Tibial nerve (tissue), 4 donors: Measurements from ENCODE around the gene SLC38A1. TPM values are rescaled to one million over a fixed set of nuclear protein-coding genes. Genes with fewer than 3 reads are reported as not detected.

ENCODE experiments used
- DNase-seq, 2 donors: peaks; one replicate each; pipeline ENCODE4 v3.0.0-alpha.2; 2019; ENCODE audit warnings: low spot score in 2 of 2
- H3K27ac ChIP-seq, 4 donors: fragments of 200-600 bp; sonication (generic) in 3 of 4; one replicate each; pipeline ENCODE4 v1.5.1; 2017 to 2019; ENCODE audit warnings: mild to moderate bottlenecking in 1 of 4
- H3K27me3 ChIP-seq, 2 donors: fragments of 200-600 bp; sonication (generic) in 1 of 2; one replicate each; pipeline versions ENCODE4 v1.5.1 to v1.6.0; 2017 to 2019
- H3K36me3 ChIP-seq, 3 donors: fragments of 200-600 bp; sonication (generic); one replicate each; pipeline ENCODE4 v1.5.1; 2018 to 2019
- H3K4me1 ChIP-seq, 4 donors: fragments of 200-600 bp; sonication (generic) in 3 of 4; one replicate each; pipeline ENCODE4 v1.5.1; 2017 to 2019
- H3K4me3 ChIP-seq, 4 donors: fragments of 200-600 bp; sonication (generic) in 3 of 4; one replicate each; pipeline ENCODE4 v1.5.1; 2017 to 2019; ENCODE audit warnings: mild to moderate bottlenecking in 1 of 4, moderate library complexity in 1 of 4
- H3K9me3 ChIP-seq, 4 donors: fragments of 200-600 bp; sonication (generic) in 3 of 4; one replicate each; pipeline ENCODE4 v1.5.1; 2017 to 2019
- EP300 ChIP-seq, 2 donors: sonication (generic); formaldehyde crosslinking; IDR thresholded peaks; one replicate each; pipeline ENCODE4 v1.6.1; 2017; ENCODE audit warnings: antibody characterized with exemption in 2 of 2, mild to moderate bottlenecking in 1 of 2
- POLR2A ChIP-seq, 2 donors: fragments of 450-650 bp; IDR thresholded peaks; one replicate each; pipeline ENCODE4 v1.6.1; 2017; ENCODE audit warnings: antibody characterized with exemption in 2 of 2, mild to moderate bottlenecking in 2 of 2, moderate library complexity in 2 of 2
- WGBS, 2 donors: methylation state at CpG; one replicate each; pipeline ENCODE4 v1.1.5; 2018; 5-methylcytosine and 5-hydroxymethylcytosine counted together
- total RNA-seq, 4 donors: library from RNA; depleted of rRNA; stranded (reverse); fragments of >200 nt; gene quantifications; one replicate each; pipeline ENCODE4 v1.1.0, GENCODE V29; 2016
- TF ChIP-seq, protein P1 (sequence below), 5 experiments: fragments of 200-600 bp in 3 of 5; fragments of 450-650 bp in 2 of 5; sonication (generic) in 3 of 5; IDR thresholded peaks; one replicate each; pipeline ENCODE4 v1.5.1; 2016 to 2019; ENCODE audit warnings: antibody characterized with exemption in 5 of 5, mild to moderate bottlenecking in 3 of 5, moderate library complexity in 2 of 5

SLC38A1 gene
- total RNA-seq, 4 donors from 2014 or later: 7.0 to 11.8 (median 9.5) TPM

DNA sequence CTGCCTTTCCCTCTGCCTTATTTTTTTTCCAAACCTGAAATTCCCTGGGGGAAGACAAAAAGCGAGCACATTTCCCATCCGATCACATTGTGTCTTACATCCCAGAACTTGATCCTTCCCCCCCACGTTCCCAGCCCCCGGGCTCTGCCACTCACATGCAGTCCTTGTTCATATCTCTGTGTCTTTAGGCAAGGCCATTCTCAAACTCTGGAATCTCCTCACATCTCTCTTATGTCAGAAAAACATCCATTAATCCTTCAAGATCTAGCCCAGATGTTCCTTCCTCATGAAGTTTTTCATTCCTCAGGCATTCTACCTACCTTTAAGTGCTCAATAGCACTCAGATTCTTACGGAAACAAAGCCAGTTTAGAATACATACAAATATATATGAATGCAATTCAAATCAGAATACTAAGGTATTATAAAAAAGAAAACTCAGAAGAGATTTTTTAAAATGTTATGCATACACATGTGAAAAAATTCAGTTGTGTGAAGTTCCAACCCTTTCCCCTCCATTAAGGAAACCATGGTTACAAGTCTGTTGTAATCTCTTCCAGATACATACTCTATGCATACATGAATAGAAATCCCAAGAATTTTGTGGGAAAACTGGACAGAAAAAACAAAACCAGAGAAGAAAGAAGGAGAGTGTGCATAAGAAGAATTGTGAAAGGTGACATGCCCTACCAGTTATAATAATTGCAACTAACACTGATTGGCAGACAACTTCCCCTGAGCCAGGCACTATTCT, 120.3 kb downstream of the SLC38A1 start:
- H3K27ac ChIP-seq: no peak overlapping the region
- TF ChIP-seq, protein P1, sequence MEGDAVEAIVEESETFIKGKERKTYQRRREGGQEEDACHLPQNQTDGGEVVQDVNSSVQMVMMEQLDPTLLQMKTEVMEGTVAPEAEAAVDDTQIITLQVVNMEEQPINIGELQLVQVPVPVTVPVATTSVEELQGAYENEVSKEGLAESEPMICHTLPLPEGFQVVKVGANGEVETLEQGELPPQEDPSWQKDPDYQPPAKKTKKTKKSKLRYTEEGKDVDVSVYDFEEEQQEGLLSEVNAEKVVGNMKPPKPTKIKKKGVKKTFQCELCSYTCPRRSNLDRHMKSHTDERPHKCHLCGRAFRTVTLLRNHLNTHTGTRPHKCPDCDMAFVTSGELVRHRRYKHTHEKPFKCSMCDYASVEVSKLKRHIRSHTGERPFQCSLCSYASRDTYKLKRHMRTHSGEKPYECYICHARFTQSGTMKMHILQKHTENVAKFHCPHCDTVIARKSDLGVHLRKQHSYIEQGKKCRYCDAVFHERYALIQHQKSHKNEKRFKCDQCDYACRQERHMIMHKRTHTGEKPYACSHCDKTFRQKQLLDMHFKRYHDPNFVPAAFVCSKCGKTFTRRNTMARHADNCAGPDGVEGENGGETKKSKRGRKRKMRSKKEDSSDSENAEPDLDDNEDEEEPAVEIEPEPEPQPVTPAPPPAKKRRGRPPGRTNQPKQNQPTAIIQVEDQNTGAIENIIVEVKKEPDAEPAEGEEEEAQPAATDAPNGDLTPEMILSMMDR (IDR thresholded peaks at IDR 0.05): no peak
- TF ChIP-seq POLR2A (IDR thresholded peaks at IDR 0.05) (no peak), EP300 (IDR thresholded peaks at IDR 0.05) (no peak)
- no peak for DNase-seq
- no peaks in the 10 kb centered on the region for H3K27me3 ChIP-seq
- no peak overlapping the region for H3K4me3 ChIP-seq
- WGBS, 2 donors: 64 to 73% methylated on average over 5 of the region's 5 CpGs
- H3K4me1 ChIP-seq: peaks cover 0 to 14% (median 2%) of the 10 kb centered on the region in 4 donors
- no peaks in the 10 kb centered on the region for H3K36me3 ChIP-seq
- H3K9me3 ChIP-seq: no peaks in the 10 kb centered on the region

DNA sequence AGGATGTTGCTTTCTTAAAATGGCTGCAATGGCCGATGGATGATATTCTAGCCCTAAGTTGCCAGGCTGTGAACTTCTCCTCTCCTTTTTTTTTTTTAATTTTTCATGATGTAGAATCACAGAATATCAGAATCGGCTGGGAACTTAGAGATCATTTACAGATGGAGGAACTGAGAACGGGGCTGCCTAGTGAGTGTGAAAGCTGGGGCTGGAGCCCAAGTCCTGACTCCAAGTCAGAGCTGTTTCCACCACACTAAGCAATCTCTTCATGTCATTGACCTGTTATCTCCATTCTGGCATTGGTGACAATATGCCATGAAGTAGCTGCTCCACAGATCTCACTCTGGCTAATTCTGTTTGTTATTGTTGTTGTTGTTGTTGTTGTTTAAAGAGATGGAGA, 121.7 kb downstream of the SLC38A1 start:
- no peak for TF ChIP-seq POLR2A (IDR thresholded peaks at IDR 0.05)
- TF ChIP-seq, protein P1 (IDR thresholded peaks at IDR 0.05): no peak
- TF ChIP-seq EP300 (IDR thresholded peaks at IDR 0.05): no peak
- no peak for DNase-seq
- no peaks in the 10 kb centered on the region for H3K27me3 ChIP-seq
- no peaks in the 10 kb centered on the region for H3K36me3 ChIP-seq
- H3K4me1 ChIP-seq: peaks cover 0 to 4% (median 2%) of the 10 kb centered on the region in 4 donors
- no peaks in the 10 kb centered on the region for H3K9me3 ChIP-seq
- WGBS, 2 donors: 92% methylated on average over 3 of the region's 3 CpGs
- H3K27ac ChIP-seq: no peak overlapping the region
- H3K4me3 ChIP-seq: no peak overlapping the region

DNA sequence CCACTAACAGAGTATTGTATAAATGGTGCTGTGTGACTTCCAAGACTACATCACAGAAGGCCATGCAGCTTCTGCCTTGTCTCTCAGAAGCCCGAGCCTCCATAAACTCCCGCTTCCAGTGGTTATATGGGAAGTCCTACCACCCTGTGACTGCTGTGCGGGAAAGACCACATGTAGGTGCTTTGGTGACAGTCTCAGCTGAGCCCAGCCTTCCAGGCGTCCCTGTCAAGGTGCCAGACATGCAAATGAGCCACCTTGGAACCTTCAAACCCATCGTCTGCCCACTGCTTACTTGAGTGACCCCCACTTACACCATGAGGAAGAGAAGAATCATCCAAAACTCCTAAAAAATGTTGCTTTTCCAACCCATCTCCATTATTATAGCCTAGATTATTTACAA, 123.0 kb downstream of the SLC38A1 start:
- Histone ChIP-seq H3K4me1 (peaks cover 0 to 3% (median 0%) of the 10 kb centered on the region in 4 donors), H3K27me3 (no peaks in the 10 kb centered on the region), H3K36me3 (no peaks in the 10 kb centered on the region), H3K9me3 (no peaks in the 10 kb centered on the region), H3K4me3 (no peak overlapping the region), H3K27ac (no peak overlapping the region)
- DNase-seq: no peak
- WGBS, 2 donors: 80 to 90% methylated on average over 5 of the region's 5 CpGs
- TF ChIP-seq POLR2A (IDR thresholded peaks at IDR 0.05) (no peak), EP300 (IDR thresholded peaks at IDR 0.05) (no peak)
- TF ChIP-seq, protein P1 (IDR thresholded peaks at IDR 0.05): no peak

DNA sequence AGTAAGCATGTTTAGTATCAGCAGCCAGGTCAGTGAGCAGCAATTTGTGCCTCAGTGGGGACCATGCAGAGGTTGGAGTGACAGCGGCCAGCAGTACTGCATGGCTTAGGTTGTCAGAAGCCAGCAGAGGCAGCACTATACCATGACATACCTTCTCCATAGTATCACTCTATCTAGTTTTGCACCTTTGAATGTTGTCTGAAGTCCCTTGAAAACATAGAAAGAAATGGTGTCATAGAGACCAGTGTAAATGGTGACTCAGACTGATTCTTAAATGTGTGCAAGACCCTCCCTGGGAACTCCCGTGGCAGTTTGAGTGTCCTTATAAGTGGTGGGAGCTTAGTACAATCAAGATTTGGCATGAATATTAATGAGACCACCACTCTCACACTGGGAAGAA, 124.4 kb downstream of the SLC38A1 start:
- Histone ChIP-seq H3K27me3 (no peaks in the 10 kb centered on the region), H3K9me3 (no peaks in the 10 kb centered on the region), H3K4me3 (no peak overlapping the region), H3K36me3 (no peaks in the 10 kb centered on the region), H3K27ac (no peak overlapping the region), H3K4me1 (no peaks in the 10 kb centered on the region)
- WGBS, 2 donors: 84 to 87% methylated on average over 2 of the region's 2 CpGs
- DNase-seq: no peak
- TF ChIP-seq, protein P1 (IDR thresholded peaks at IDR 0.05): no peak
- TF ChIP-seq EP300 (IDR thresholded peaks at IDR 0.05) (no peak), POLR2A (IDR thresholded peaks at IDR 0.05) (no peak)

DNA sequence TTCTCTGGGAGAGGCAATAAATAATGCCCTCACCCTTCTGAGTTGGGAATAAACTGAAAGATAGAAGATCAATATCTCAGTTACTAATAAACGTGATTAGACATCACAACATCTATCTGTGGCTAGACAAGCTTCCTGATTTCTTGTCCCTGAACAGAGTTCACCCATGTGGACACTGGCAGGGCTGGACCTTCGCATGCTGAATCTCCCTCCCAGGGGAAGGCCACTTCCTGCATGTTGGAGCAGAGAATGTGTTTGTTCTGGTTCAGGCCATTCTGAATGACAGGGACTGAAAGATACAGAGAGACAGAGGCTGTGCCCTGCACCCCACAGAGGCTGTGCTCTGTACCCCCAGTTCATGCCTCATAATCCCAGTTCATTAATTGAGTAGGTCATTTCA, 132.6 kb downstream of the SLC38A1 start:
- no peaks in the 10 kb centered on the region for H3K36me3 ChIP-seq
- WGBS, 2 donors: 66 to 82% methylated on average over 2 of the region's 2 CpGs
- DNase-seq: no peak

More for the DNA sequence above, 132.6 kb downstream of the SLC38A1 start:
- Histone ChIP-seq H3K4me3 (no peak overlapping the region), H3K9me3 (no peaks in the 10 kb centered on the region), H3K4me1 (no peaks in the 10 kb centered on the region), H3K27me3 (no peaks in the 10 kb centered on the region), H3K27ac (no peak overlapping the region)
- TF ChIP-seq POLR2A (IDR thresholded peaks at IDR 0.05) (no peak), EP300 (IDR thresholded peaks at IDR 0.05) (no peak)
- TF ChIP-seq, protein P1 (IDR thresholded peaks at IDR 0.05): no peak
